H1 (cell line): ENCODE data around the gene KLHL3. TPM values are rescaled to one million over a fixed set of nuclear protein-coding genes. Genes with fewer than 3 reads are reported as not detected.

ENCODE experiments used
- CTCF ChIA-PET: fragments of 300-600 bp; sonication (Branson Sonifier 250); formaldehyde crosslinking; loops from one replicate; lab custom pipeline; 2021; ENCODE audit not compliant: partially characterized antibody; lab: Charles Lee
- POLR2A ChIA-PET: fragments of 300-600 bp; sonication (Branson Sonifier 250); formaldehyde crosslinking; loops from one replicate; lab custom pipeline; 2021; ENCODE audit warnings: inconsistent platforms; ENCODE audit not compliant: partially characterized antibody; lab: Charles Lee
- DNase-seq, 2 experiments: peaks; one replicate each; pipeline versions ENCODE4 v3.0.0 to v3.0.0-alpha.2; 2010 to 2022; ENCODE audit warnings: low spot score in 2 of 2, low read depth in 1 of 2, mixed read lengths in 1 of 2
- FAIRE-seq: peaks from 2 replicates; lab custom pipeline; 2011; peaks lifted over from hg19 to GRCh38; lab: Jason Lieb, UNC
- H2AFZ ChIP-seq: 2 replicates; pipeline ENCODE4 v1.8.1; 2012; ENCODE audit warnings: low read length, inconsistent platforms
- H2AK5ac ChIP-seq: 2 replicates; pipeline ENCODE4 v1.6.1; 2013; ENCODE audit warnings: low read depth, low read length
- H2BK120ac ChIP-seq: replicated peaks from 2 replicates; pipeline ENCODE3; 2013; ENCODE audit warnings: low read depth, low read length, inconsistent platforms
- H2BK12ac ChIP-seq: 2 replicates; pipeline ENCODE4 v1.6.1; 2013; ENCODE audit warnings: low read depth, low read length
- H2BK15ac ChIP-seq: 2 replicates; pipeline ENCODE4 v1.6.1; 2013; ENCODE audit warnings: low read length
- H2BK20ac ChIP-seq: 2 replicates; pipeline ENCODE4 v1.6.1; 2013; ENCODE audit warnings: low read length
- H2BK5ac ChIP-seq: 2 replicates; pipeline ENCODE4 v1.6.1; 2013; ENCODE audit warnings: low read depth, low read length
- H3K14ac ChIP-seq: 2 replicates; pipeline ENCODE4 v1.6.1; 2013; ENCODE audit warnings: inconsistent platforms; ENCODE audit not compliant: insufficient read length
- H3K18ac ChIP-seq: 2 replicates; pipeline ENCODE4 v1.6.1; 2013; ENCODE audit warnings: low read length; ENCODE audit errors: extremely low read depth
- H3K23ac ChIP-seq: 2 replicates; pipeline ENCODE4 v1.6.1; 2013; ENCODE audit warnings: inconsistent platforms; ENCODE audit not compliant: insufficient read length
- H3K23me2 ChIP-seq: 2 replicates; pipeline ENCODE4 v1.6.1; 2013; ENCODE audit warnings: low read depth, low read length
- H3K27ac ChIP-seq: 2 replicates; pipeline ENCODE4 v1.6.1; 2011; ENCODE audit warnings: low read depth, low read length, inconsistent platforms
- H3K27me3 ChIP-seq, 4 experiments: replicated peaks in 1 of 4; 1 replicate in 1 of 4; 2 replicates in 3 of 4; pipeline versions ENCODE4 v1.6.1 to v1.8.1; 2011 to 2013; ENCODE audit warnings: low read length in 3 of 4, mild to moderate bottlenecking in 3 of 4, inconsistent platforms in 2 of 4, mixed read lengths in 2 of 4, moderate library complexity in 1 of 4; ENCODE audit not compliant: control insufficient read depth in 3 of 4, insufficient read depth in 3 of 4; ENCODE audit errors: extremely low read depth in 1 of 4
- H3K36me3 ChIP-seq, 4 experiments: 2 replicates each; pipeline versions ENCODE4 v1.6.1 to v1.8.1; 2011 to 2013; ENCODE audit warnings: mild to moderate bottlenecking in 4 of 4, low read length in 3 of 4, moderate library complexity in 2 of 4, control low read depth in 1 of 4, inconsistent platforms in 1 of 4; ENCODE audit not compliant: insufficient read depth in 4 of 4, control insufficient read depth in 2 of 4
- H3K4ac ChIP-seq: replicated peaks from 2 replicates; pipeline ENCODE3; 2013; ENCODE audit warnings: low read length, low read depth, mixed read lengths, inconsistent platforms; ENCODE audit not compliant: insufficient read length
- H3K4me1 ChIP-seq, 4 experiments: replicated peaks in 1 of 4; 1 replicate in 1 of 4; 2 replicates in 3 of 4; pipeline versions ENCODE4 v1.6.1 to v1.8.1; 2011 to 2013; ENCODE audit warnings: low read length in 3 of 4, inconsistent platforms in 2 of 4, mixed read lengths in 1 of 4; ENCODE audit not compliant: insufficient read depth in 4 of 4, control insufficient read depth in 3 of 4
- H3K4me2 ChIP-seq, 2 experiments: 2 replicates each; pipeline versions ENCODE4 v1.6.1 to v1.8.1; 2011 to 2013; ENCODE audit warnings: low read depth in 2 of 2, low read length in 2 of 2, control low read depth in 1 of 2, inconsistent platforms in 1 of 2, mild to moderate bottlenecking in 1 of 2; ENCODE audit not compliant: insufficient read depth in 1 of 2
- H3K4me3 ChIP-seq, 4 experiments: fragments of 200-600, 300-600 bp in 1 of 4; sonication (generic), shearing (Covaris generic), sonication (Bioruptor Twin) in 1 of 4; 2 replicates each; pipeline versions ENCODE4 v1.5.1 to v1.8.1; 2011 to 2016; ENCODE audit warnings: low read length in 4 of 4, low read depth in 3 of 4, control low read depth in 2 of 4, inconsistent platforms in 2 of 4, mild to moderate bottlenecking in 2 of 4, mixed read lengths in 1 of 4, moderate library complexity in 1 of 4; ENCODE audit not compliant: insufficient read depth in 2 of 4; ENCODE audit errors: extremely low read depth in 1 of 4
- H3K56ac ChIP-seq: replicated peaks from 2 replicates; pipeline ENCODE3; 2013; ENCODE audit warnings: low read depth, mild to moderate bottlenecking, mixed read lengths, low read length, inconsistent platforms; ENCODE audit not compliant: insufficient read length
- H3K79me1 ChIP-seq: 2 replicates; pipeline ENCODE4 v1.6.1; 2013; ENCODE audit warnings: low read depth, low read length, control low read depth
- H3K79me2 ChIP-seq, 2 experiments: 2 replicates each; pipeline versions ENCODE4 v1.6.1 to v1.8.1; 2012 to 2013; ENCODE audit warnings: low read length in 2 of 2, mild to moderate bottlenecking in 2 of 2, inconsistent platforms in 1 of 2; ENCODE audit not compliant: insufficient read depth in 2 of 2, control insufficient read depth in 1 of 2
- H3K9ac ChIP-seq, 4 experiments: replicated peaks in 1 of 4; 1 replicate in 1 of 4; 2 replicates in 3 of 4; pipeline versions ENCODE4 v1.6.1 to v1.8.1; 2011 to 2013; ENCODE audit warnings: low read depth in 3 of 4, low read length in 3 of 4, control low read depth in 2 of 4, mild to moderate bottlenecking in 2 of 4, moderate library complexity in 2 of 4, inconsistent platforms in 1 of 4; ENCODE audit errors: extremely low read depth in 1 of 4
- H3K9me3 ChIP-seq, 2 experiments: 2 replicates each; pipeline versions ENCODE4 v1.6.1 to v1.8.1; 2012 to 2013; ENCODE audit warnings: mild to moderate bottlenecking in 2 of 2, moderate library complexity in 2 of 2, control low read depth in 1 of 2, inconsistent platforms in 1 of 2, low read depth in 1 of 2, low read length in 1 of 2, mixed read lengths in 1 of 2; ENCODE audit not compliant: insufficient read depth in 2 of 2
- H4K20me1 ChIP-seq, 2 experiments: replicated peaks in 1 of 2; 2 replicates each; pipeline versions ENCODE3 to v1.8.1; 2011 to 2013; ENCODE audit warnings: inconsistent platforms in 2 of 2, low read length in 2 of 2, mild to moderate bottlenecking in 1 of 2; ENCODE audit not compliant: insufficient read depth in 2 of 2, control insufficient read depth in 1 of 2
- H4K5ac ChIP-seq: 2 replicates; pipeline ENCODE4 v1.6.1; 2013; ENCODE audit warnings: low read length, low read depth, mixed read lengths, inconsistent platforms; ENCODE audit not compliant: insufficient read length
- H4K8ac ChIP-seq: 2 replicates; pipeline ENCODE4 v1.8.0; 2013; ENCODE audit warnings: mild to moderate bottlenecking, moderate library complexity, low read length, inconsistent platforms; ENCODE audit not compliant: insufficient read depth; ENCODE audit errors: extremely low read depth
- H4K91ac ChIP-seq: replicated peaks from 2 replicates; pipeline ENCODE3; 2013; ENCODE audit warnings: low read length, mixed read lengths, inconsistent platforms; ENCODE audit not compliant: insufficient read length
- E2F6 ChIP-seq: IDR thresholded peaks from 2 replicates; pipeline ENCODE4 v1.6.1; 2012; ENCODE audit warnings: inconsistent platforms
- GTF2F1 ChIP-seq: IDR thresholded peaks from 2 replicates; pipeline ENCODE4 v1.6.1; 2012; ENCODE audit warnings: low read depth, low read length, improper control_type of control experiment, borderline replicate concordance
- KDM1A ChIP-seq: fragments of 200-600, 300-600 bp; sonication (generic); IDR thresholded peaks from 2 replicates; pipeline ENCODE4 v1.7.1; 2016; ENCODE audit warnings: mild to moderate bottlenecking, low read length, borderline replicate concordance
- KDM5A ChIP-seq: fragments of 200-600 bp; IDR thresholded peaks from 2 replicates; pipeline ENCODE4 v1.7.1; 2012; ENCODE audit warnings: mild to moderate bottlenecking, low read length, inconsistent platforms, mixed read lengths
- NANOG ChIP-seq: IDR thresholded peaks from 2 replicates; pipeline ENCODE4 v1.6.1; 2011; ENCODE audit warnings: low read length, low read depth, mild to moderate bottlenecking, inconsistent platforms; ENCODE audit not compliant: insufficient read depth, poor library complexity, severe bottlenecking
- POLR2AphosphoS5 ChIP-seq: IDR thresholded peaks from 2 replicates; pipeline ENCODE4 v1.6.1; 2011; ENCODE audit warnings: low read depth, low read length
- SIX5 ChIP-seq: IDR thresholded peaks from 2 replicates; pipeline ENCODE4 v1.6.1; 2011; ENCODE audit warnings: mild to moderate bottlenecking, low read depth, low read length
- SRF ChIP-seq: IDR thresholded peaks from 2 replicates; pipeline ENCODE4 v1.6.1; 2011; ENCODE audit warnings: mild to moderate bottlenecking, low read depth, low read length, moderate library complexity
- SUZ12 ChIP-seq: fragments of 200-600 bp; sonication (generic); IDR thresholded peaks from 2 replicates; pipeline ENCODE4 v1.6.1; 2012; ENCODE audit warnings: mild to moderate bottlenecking, inconsistent platforms, low read length, moderate library complexity, mixed read lengths
- TAF7 ChIP-seq: optimal IDR thresholded peaks from 2 replicates; pipeline ENCODE3; 2011; ENCODE audit warnings: low read depth, mild to moderate bottlenecking, inconsistent platforms, low read length, moderate library complexity, borderline replicate concordance
- TCF12 ChIP-seq: IDR thresholded peaks from 2 replicates; pipeline ENCODE4 v1.6.1; 2011; ENCODE audit warnings: low read depth, mild to moderate bottlenecking, low read length
- USF2 ChIP-seq: IDR thresholded peaks from 2 replicates; pipeline ENCODE4 v1.6.1; 2011; ENCODE audit warnings: low read length, improper control_type of control experiment
- YY1 ChIP-seq: IDR thresholded peaks from 2 replicates; pipeline ENCODE4 v1.6.1; 2011; ENCODE audit warnings: low read depth, mild to moderate bottlenecking, low read length
- WGBS, 2 experiments: shearing (Covaris generic) in 1 of 2; methylation state at CpG; one replicate each; pipeline versions ENCODE4 v1.1.6 to v1.1.7; 2013 to 2015; ENCODE audit warnings: low lambda C conversion rate in 2 of 2, mixed read lengths in 2 of 2, inconsistent platforms in 1 of 2, low coverage in 1 of 2, missing lambda C conversion rate in 1 of 2; ENCODE audit not compliant: insufficient replicate concordance in 2 of 2, insufficient coverage in 1 of 2, insufficient read length in 1 of 2; ENCODE audit errors: extremely low coverage in 1 of 2, missing lambda C conversion rate in 1 of 2; 5-methylcytosine and 5-hydroxymethylcytosine counted together
- polyA plus RNA-seq, 7 experiments: library from polyadenylated mRNA; depleted of rRNA in 3 of 7; stranded (reverse) in 5 of 7; unstranded in 2 of 7; fragments of >200 nt in 5 of 7; fragments of 200-250 nt in 2 of 7; gene quantifications; 1 replicate in 5 of 7; 2 replicates in 1 of 7; 4 replicates in 1 of 7; pipeline versions ENCODE4 v1.2.1 to v1.2.3, GENCODE V29; 2011 to 2013; ENCODE audit warnings: missing spikeins in 2 of 7, mixed read lengths in 2 of 7
- total RNA-seq: library from RNA; stranded (reverse); fragmentation: NEBNext Ultra II Directional; extraction: Animal tissue kit (Norgen Biotek cat#: 25700); gene quantifications from 2 replicates; pipeline ENCODE4 v1.2.1, GENCODE V29; 2021

KLHL3 gene
- total and polyA plus RNA-seq, 2 of the 8 experiments (the other 6 are each of a cell fraction or from before 2014, with no cell fraction given): 7.4 to 13.7 TPM

- FAIRE-seq (no peak), DNase-seq (no peak)
- Histone ChIP-seq H3K14ac (no peak overlapping the region), H3K27ac (no peak overlapping the region), H3K79me2 (no peaks in the 10 kb centered on the region), H3K56ac (no peak overlapping the region), H3K4ac (no peak overlapping the region), H4K20me1 (no peaks in the 10 kb centered on the region), H3K9me3 (no peaks in the 10 kb centered on the region), H3K36me3 (peaks cover 0 to 5% (median 0%) of the 10 kb centered on the region in 4 experiments; a peak in 1 of 8 replicates), H3K23me2 (no peaks in the 10 kb centered on the region), H3K23ac (no peak overlapping the region), H4K5ac (no peak overlapping the region), H2AFZ (no peak overlapping the region), H3K18ac (no peak overlapping the region), H3K4me1 (peaks cover 0 to 2% (median 0%) of the 10 kb centered on the region in 4 experiments; a peak in 3 of 7 replicates), H2BK20ac (no peak overlapping the region), H2AK5ac (no peak overlapping the region), H3K79me1 (no peaks in the 10 kb centered on the region), H2BK5ac (no peak overlapping the region), H2BK120ac (no peak overlapping the region), H3K9ac (no peak overlapping the region), H4K91ac (no peak overlapping the region), H2BK12ac (no peak overlapping the region), H2BK15ac (no peak overlapping the region), H3K27me3 (no peaks in the 10 kb centered on the region), H3K4me3 (no peak overlapping the region), H4K8ac (no peak overlapping the region), H3K4me2 (no peak overlapping the region)
- POLR2A ChIA-PET: no interaction called here
- CTCF ChIA-PET: interaction anchor here (1.4 to 2.0 kb wide), 2 partner anchors 21 to 41 kb away, joined by 3 to 5 read pairs; no protein-coding TSS in a partner anchor
- WGBS, 2 experiments: 82% methylated on average over 3 of the region's 3 CpGs; no CpG with 5 or more reads in 1 of the 2 experiments
- no peak for TF ChIP-seq SRF
- no peak for TF ChIP-seq TCF12
- TF ChIP-seq SIX5: no peak
- no peak for TF ChIP-seq POLR2AphosphoS5
- no peak for TF ChIP-seq USF2
- TF ChIP-seq E2F6: no peak
- no peak for TF ChIP-seq KDM1A
- no peak for TF ChIP-seq NANOG
- no peak for TF ChIP-seq SUZ12
- no peak for TF ChIP-seq KDM5A
- TF ChIP-seq YY1: no peak
- no peak for TF ChIP-seq GTF2F1
- TF ChIP-seq TAF7: no peak
Measured at GRCh38 chr5:137700282-137700680, 35.6 kb downstream of the KLHL3 start.
